HL-60 (cell line): ENCODE measurements around the gene NOCT.

ENCODE experiments used
- DNase-seq, 2 experiments: peaks; one replicate each; pipeline ENCODE4 v3.0.0-alpha.2; 2010 to 2020; ENCODE audit warnings: low read depth in 1 of 2, low spot score in 1 of 2
- H3K27ac ChIP-seq: fragments of 250-450 bp; sonication (Bioruptor Pico); replicated peaks from 2 replicates; pipeline ENCODE4 v1.5.1; 2020; ENCODE audit warnings: mild to moderate bottlenecking, moderate library complexity
- H3K27me3 ChIP-seq: fragments of 250-450 bp; sonication (Bioruptor Pico); 2 replicates; pipeline ENCODE4 v1.5.1; 2021; ENCODE audit warnings: mild to moderate bottlenecking, moderate library complexity; ENCODE audit not compliant: insufficient read depth, poor library complexity, severe bottlenecking
- H3K4me3 ChIP-seq: replicated peaks from 2 replicates; pipeline ENCODE4 v1.5.1; 2011; ENCODE audit warnings: mild to moderate bottlenecking, control low read depth, low read length; ENCODE audit not compliant: insufficient read depth
- GABPA ChIP-seq: IDR thresholded peaks from 2 replicates; pipeline ENCODE4 v1.6.1; 2012; ENCODE audit warnings: low read depth
- POLR2AphosphoS5 ChIP-seq: IDR thresholded peaks from 2 replicates; pipeline ENCODE4 v1.6.1; 2012; ENCODE audit warnings: low read depth
- SPI1 ChIP-seq: IDR thresholded peaks from 2 replicates; pipeline ENCODE4 v1.6.1; 2012; ENCODE audit warnings: low read depth, mild to moderate bottlenecking, borderline replicate concordance
- TF ChIP-seq, protein P1 (sequence below): IDR thresholded peaks from one replicate; pipeline ENCODE4 v1.5.1; 2011; ENCODE audit warnings: low read length, control low read depth, inconsistent platforms; ENCODE audit not compliant: insufficient read depth
- TF ChIP-seq, protein P2 (sequence below): IDR thresholded peaks from 2 replicates; pipeline ENCODE4 v1.6.1; 2012; ENCODE audit warnings: low read depth; ENCODE audit not compliant: insufficient replicate concordance

NOCT gene

GRCh38 chr4:139011225-139011950, 4.2 kb upstream of the NOCT start:
- Histone ChIP-seq H3K27ac (no peak overlapping the region), H3K4me3 (no peak overlapping the region), H3K27me3 (no peaks in the 10 kb centered on the region)
- TF ChIP-seq POLR2AphosphoS5 (no peak), SPI1 (no peak), GABPA (no peak)
- TF ChIP-seq, protein P1, sequence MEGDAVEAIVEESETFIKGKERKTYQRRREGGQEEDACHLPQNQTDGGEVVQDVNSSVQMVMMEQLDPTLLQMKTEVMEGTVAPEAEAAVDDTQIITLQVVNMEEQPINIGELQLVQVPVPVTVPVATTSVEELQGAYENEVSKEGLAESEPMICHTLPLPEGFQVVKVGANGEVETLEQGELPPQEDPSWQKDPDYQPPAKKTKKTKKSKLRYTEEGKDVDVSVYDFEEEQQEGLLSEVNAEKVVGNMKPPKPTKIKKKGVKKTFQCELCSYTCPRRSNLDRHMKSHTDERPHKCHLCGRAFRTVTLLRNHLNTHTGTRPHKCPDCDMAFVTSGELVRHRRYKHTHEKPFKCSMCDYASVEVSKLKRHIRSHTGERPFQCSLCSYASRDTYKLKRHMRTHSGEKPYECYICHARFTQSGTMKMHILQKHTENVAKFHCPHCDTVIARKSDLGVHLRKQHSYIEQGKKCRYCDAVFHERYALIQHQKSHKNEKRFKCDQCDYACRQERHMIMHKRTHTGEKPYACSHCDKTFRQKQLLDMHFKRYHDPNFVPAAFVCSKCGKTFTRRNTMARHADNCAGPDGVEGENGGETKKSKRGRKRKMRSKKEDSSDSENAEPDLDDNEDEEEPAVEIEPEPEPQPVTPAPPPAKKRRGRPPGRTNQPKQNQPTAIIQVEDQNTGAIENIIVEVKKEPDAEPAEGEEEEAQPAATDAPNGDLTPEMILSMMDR = no peak
- TF ChIP-seq, protein P2, sequence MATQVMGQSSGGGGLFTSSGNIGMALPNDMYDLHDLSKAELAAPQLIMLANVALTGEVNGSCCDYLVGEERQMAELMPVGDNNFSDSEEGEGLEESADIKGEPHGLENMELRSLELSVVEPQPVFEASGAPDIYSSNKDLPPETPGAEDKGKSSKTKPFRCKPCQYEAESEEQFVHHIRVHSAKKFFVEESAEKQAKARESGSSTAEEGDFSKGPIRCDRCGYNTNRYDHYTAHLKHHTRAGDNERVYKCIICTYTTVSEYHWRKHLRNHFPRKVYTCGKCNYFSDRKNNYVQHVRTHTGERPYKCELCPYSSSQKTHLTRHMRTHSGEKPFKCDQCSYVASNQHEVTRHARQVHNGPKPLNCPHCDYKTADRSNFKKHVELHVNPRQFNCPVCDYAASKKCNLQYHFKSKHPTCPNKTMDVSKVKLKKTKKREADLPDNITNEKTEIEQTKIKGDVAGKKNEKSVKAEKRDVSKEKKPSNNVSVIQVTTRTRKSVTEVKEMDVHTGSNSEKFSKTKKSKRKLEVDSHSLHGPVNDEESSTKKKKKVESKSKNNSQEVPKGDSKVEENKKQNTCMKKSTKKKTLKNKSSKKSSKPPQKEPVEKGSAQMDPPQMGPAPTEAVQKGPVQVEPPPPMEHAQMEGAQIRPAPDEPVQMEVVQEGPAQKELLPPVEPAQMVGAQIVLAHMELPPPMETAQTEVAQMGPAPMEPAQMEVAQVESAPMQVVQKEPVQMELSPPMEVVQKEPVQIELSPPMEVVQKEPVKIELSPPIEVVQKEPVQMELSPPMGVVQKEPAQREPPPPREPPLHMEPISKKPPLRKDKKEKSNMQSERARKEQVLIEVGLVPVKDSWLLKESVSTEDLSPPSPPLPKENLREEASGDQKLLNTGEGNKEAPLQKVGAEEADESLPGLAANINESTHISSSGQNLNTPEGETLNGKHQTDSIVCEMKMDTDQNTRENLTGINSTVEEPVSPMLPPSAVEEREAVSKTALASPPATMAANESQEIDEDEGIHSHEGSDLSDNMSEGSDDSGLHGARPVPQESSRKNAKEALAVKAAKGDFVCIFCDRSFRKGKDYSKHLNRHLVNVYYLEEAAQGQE = no peak
- no peak for DNase-seq

DNA sequence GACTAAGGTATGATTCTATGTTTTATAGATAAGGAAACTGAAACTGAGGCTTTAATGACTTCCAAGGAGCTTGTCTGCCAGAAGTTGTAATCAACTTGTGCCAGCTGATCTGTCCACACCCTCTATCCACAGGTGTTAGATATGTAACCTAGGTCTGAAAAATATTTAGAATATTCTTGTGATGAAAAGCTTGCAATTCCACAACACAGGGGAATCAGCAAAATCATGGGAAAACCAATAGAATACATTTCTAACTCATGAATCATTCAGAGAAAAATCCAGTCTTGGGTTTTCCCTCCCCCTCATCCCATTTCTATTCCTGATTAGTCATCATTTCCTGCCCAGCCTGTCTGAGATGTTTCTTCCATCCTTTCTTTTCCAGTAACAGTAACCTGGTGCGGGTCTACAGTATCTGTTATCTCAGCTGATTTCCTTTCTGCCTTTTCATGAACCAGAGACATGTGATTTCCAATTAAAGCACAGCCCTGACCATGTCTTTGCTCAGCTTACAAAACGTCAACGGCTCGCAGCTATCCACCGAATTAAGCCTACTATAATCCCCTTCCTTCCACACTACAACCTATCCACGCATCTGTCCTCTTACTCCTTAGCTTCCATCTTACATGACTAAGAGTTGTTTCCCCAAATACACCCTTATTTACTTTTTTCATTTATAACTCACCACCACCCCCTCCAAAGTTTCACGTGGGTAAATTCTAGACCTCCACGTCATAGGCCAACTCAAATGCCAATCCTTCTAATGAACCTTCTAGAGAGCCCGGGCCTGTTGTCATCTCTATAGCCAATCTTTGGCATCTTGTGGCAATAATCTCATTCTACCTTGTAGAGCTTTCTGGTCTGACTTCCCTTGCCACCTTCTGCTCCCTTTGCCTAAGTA, 961 bp upstream of the NOCT start:
- DNase-seq = no peak
- no peaks in the 10 kb centered on the region for H3K27me3 ChIP-seq
- H3K4me3 ChIP-seq = peak overlapping the region; percentile 59
- H3K27ac ChIP-seq = peak overlapping the region; percentile 99
- no peak; the same call in 1 of the 2 replicates for TF ChIP-seq POLR2AphosphoS5
- TF ChIP-seq GABPA = no peak
- TF ChIP-seq, protein P1 = no peak

- Histone ChIP-seq H3K4me3 (peak overlapping the region; percentile 59), H3K27ac (peak overlapping the region; percentile 99), H3K27me3 (no peaks in the 10 kb centered on the region)
- peak in 1 of 2 experiments; percentile 48 for DNase-seq
- TF ChIP-seq GABPA (no peak), POLR2AphosphoS5 (no peak; the same call in 1 of the 2 replicates), SPI1 (no peak)
- TF ChIP-seq, protein P2 = no peak
- TF ChIP-seq, protein P1 = no peak
Measured at GRCh38 chr4:139015948-139016471, 429 bp downstream of the NOCT start.
